HG02623 (cell line): ENCODE measurements around the gene GAS2L1.
A peak's percentile ranks its signal among the peaks of the same experiment; 100 is the strongest.

Source experiments
- ATAC-seq: cut with Tn5 transposase; IDR thresholded peaks from one replicate; pipeline ENCODE4 v1.9.1; 2021; ENCODE audit warnings: moderate library complexity; ENCODE audit not compliant: unreplicated experiment

The GAS2L1 gene

DNA sequence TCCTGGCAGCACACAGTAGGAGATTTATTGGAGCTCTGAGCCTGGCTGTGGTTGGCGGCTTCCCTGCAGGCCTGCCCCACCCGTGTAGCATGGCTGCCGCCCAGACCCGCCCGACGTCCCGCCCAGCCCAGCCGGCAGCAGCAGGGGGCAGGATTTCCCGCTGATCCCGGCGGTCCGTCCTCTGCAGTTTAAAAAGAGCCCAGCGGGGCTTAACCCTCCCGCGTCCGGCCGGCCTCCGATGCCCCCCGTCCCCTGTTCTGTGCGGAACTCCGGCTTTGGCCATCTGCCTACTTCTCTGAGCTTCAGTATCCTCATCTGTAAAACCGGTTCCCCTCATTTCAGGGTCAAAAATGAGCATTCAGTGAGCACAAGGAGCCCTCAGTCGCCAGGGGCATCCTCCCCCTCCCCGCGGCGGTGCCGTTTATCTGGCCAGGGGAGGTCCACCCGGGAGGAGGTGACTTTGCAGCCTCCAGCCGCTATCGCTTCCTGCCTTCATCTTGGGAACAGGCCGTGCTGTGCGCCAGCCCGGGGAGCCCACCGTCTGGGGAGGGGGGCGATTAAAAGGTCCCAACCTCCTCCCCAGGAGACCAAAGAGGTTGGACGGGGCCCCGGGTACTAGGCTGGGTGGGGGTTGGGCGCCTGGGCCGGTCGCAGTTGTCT lies at the start of gene GAS2L1:
GAS2L1 (plus strand) TSS at position 476 of the 660 bp plus-strand sequence. CDS start 1,456 bp downstream, outside the sequence.
- ATAC-seq = no peak

DNA sequence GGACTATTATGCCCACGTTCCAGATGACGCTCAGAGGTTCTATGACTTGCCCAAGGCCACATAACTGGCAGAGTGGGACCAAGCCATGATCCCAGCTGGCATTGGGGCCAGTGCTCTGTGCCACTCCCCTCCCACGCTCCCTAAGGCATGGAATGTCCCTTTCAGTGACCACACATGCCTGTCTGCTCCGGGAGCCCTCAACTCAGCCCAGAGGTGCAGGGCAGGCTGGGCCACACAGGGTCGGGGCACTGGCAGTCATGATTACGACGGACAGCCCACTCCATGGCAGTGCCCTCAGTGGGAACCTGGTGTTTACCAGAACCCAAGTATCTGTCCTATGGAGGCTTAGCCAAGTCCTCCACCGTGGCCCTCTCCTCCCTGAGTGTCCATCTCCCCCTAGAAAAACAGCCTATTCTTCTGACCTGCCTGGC lies 48.7 kb upstream of the GAS2L1 start:
- ATAC-seq = no peak

DNA sequence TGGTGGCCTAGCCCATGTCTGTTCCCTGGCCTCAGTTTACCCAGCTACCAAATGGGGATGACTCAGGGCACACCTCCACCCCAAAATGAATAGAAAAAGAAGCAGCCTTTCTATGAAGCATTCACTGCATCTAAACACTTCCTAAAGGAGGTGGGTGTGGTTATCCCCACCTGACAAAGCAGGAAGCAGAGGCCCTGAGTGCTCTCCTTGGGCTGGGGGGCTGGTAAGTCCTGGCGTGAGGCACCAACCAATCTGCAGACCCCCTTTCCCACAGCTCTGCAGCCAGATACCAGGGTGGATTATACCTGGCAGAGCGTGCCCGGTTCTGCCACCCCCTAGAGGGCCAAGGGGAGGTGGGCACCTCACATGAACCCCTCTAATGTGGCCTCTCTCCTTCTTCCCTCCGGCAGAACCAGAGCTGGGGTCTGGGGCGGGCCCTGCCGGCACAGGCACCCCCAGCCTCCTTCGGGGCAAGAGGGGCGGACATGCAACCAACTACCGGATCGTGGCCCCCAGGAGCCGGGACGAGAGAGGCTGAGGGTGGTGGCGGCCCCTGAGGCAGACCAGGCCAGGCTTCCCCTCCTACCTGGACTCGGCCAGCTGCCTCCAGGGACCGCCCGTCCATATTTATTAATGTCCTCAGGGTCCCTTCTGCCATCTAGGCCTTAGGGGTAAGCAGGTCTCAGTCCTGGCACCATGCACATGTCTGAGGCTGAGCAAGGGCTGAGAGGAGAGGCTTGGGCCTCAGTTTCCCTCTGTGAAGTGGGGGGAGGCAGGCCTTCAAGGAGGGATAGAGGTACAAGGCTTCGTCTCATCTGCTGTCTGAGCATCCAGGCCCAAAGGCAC lies 47.8 kb upstream of the GAS2L1 start:
- no peak for ATAC-seq

DNA sequence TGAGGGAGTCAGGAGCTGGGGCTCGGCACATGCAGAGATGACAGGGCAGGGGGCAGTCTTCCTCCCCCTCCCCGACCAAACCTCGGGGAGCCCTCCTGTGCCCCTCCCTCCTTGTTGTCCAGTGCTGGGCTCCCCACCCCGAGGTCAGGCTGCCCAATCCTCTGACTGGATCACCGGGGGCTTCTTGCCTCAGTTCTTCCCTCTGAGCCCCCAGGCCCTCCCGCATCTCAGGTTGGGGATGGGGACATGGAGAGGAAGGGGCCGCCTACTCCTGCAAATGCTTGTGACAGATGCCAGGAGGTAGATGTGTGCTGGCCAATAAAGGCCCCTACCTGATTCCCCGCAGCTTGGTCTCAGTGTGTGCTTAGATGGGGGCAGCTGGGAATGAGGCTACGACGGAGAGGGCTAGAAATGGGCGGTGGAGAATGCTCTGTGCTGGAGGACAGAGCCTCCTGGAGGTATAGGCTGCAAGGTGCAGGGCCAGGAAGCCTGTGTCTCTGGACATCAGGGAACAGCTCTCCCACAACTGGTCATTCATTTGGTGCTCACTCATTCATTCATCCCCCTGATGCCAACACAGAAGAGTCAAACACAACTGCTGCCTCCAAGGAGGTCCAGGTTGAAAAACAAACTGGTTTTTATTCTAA lies 47.1 kb upstream of the GAS2L1 start:
- ATAC-seq = no peak

DNA sequence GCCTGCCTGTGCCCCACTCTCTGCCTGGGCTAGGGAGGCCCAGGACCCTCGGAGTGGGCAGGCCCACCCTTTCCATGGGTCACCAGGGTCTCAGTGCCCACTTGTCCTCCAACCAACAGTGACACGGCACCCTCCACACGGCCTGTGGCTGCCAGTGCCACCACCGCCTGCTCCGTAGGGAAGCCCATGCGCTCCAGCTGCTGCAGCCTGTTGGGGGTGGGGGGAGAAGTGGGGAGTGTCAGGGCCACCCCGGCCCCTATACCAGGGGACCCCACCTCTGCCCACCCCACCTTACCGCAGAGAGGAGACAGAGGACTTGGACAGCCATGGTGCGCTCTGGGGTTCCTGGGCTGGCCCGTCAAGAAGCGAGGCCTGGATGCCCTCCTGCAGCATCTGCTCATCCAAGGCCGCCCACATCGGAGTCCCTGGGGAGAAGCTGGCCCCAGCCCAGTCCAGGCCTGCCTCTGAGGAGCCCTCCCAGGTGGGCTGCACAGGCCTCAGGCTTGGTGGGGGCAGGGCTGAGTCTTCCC lies 46.4 kb upstream of the GAS2L1 start:
- ATAC-seq = no peak

DNA sequence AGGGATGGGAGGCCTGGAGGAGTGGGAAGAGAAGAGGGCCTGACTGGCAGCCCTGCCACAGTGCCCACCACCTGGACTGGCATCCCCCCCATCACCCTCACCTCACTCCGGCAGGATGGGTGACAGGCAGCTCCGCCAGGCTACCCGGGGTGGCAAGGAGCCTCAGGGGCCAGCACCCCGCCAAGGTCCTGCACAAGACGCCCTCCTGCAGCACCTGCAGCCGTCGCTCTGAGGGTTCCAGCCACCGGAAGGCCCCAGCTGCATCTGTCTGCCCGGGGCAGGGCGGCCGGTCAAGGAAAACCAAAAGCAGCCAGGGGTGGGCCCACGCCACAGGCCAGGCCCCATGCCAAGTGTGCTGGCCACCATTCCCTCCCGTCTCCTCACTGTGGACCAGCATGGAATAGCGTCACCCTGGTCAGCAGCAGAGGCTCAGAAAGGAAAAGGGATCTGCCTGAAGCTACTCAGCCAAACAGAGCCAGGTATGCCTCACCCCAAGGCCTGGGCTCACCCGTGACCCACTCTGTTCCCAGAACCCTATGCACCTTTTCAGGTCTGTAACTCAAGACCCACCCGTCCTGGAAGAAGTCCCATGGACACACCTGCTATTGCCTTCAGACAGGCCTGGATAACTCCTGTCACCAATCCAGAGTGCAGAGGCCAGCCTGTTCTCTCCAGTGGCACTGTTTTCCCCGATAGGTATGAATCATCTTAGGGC lies 45.7 kb upstream of the GAS2L1 start:
- no peak for ATAC-seq

DNA sequence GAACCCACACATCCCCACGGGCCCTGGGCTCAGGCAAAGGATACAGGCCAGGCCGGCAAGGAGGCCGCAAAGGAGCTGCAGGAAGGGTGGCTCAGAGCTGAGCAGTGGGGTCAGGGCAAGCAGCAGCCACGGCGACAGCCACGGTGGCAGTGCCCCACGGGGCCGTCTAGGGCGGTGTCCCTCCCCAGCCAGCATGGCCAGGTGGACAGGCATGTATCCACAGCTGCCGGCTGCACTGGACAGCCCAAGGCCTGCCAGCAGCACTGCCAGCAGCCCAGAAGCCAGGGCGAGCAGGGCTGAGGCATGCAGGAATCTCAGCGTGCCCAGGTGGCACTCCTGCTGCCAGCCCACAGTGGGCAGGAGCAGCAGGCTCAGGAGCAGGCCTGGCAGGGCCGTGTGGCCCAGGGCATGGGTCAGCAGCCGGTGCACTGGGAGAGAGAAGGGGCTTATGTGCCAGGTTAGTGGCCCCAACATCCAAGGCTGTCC lies 42.6 kb upstream of the GAS2L1 start:
- ATAC-seq = no peak

DNA sequence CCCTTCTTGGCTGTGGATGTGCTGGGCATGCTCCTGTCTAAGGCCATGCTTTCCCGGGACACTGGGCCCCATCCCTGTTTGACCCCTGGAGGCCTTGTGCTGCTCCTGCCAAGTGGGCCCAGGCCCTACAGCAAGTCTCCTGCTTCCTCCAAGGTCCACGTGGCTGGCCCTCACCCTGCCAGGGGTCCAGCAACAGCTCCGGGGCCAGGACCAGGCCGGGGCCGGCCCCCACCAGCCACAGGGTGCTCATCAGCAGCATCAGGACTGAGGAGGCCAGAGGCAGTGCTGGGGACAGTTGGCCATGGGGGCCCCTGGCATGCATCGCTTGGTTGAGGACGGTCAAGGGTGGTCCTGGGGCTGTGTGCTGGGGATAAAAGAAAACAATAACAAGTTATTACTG lies 41.1 kb upstream of the GAS2L1 start:
- ATAC-seq = no peak

DNA sequence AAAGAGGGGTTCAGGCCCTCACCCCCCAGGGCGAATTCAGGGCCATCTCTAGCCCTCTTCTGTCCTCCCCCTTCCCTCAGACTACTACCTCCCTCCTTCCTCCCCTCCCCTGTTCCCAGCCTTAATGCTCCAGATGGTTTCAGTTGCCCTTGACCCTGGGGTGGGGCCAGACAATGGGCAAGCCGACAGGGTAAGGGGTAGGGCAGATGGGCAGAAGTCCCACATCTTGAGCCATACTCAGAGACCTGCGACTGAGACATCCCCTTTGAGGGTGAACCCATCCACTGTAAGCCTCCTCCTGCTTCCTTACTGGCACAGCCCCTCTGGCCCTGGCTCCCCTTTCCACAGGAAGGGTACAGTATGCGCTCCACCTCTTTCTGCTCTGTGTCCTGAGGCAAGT lies 40.5 kb upstream of the GAS2L1 start:
- no peak for ATAC-seq

DNA sequence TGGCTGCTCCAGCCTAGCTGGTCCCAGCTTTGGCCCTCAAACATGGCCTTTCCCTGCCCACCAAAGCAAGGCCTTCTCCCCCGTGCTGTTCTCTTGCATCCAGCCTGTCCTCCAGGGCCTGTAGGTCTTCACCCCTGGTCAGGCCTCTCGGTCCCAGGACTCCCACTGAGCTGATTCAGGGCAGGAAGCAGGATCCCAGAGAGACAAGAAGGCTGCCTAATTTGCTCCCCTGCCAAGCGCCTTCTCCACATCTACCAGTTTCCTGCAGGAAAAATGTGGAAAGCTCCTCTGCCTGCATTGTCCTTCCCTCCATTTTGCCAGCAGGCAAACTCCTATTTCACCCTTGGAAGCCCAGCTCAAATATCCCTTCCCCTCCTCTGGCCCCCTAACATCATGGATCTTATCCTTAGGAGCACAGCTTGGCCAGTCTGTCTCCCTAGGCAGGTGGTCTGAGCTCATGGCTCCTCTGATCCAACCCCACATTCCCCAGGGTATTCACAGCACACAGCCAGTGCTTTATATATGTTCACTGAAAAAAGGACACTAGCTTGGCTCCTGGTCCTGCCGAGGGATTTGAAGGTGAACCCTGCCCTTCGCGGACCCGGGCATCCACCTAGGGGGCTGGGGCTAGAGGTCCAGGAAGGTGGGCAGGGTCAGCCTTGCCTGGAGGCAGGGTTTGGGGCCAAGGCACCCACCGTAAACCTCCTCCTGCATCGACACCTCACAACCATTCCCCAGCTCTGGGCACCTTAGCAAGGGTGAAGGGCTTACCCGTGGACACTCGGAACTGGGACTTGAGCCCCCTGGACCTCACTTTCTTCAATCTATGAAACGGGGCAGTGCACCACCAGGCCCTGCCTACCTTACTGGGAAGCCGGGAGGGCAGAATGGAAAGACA lies 39.6 kb upstream of the GAS2L1 start:
- ATAC-seq = no peak

DNA sequence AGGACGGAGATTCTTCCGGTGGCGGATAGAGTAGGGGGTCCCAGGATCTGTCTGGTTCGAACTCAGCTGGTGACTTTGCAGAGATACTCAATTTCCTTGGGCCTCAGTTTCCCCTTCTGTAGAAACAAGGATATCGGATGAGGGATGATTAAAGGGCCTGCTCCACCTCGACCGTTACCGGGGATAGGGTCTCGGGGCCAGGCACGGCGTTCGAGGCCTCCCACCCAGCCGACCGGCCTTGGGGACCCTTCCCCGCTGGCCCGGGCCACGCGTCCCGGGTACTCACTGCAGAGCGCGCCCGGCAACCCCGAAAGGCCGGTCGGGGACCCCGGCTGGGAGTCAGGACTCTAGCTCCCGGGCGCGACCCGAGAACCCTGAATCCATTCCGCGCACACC lies 39.0 kb upstream of the GAS2L1 start:
- ATAC-seq = no peak

DNA sequence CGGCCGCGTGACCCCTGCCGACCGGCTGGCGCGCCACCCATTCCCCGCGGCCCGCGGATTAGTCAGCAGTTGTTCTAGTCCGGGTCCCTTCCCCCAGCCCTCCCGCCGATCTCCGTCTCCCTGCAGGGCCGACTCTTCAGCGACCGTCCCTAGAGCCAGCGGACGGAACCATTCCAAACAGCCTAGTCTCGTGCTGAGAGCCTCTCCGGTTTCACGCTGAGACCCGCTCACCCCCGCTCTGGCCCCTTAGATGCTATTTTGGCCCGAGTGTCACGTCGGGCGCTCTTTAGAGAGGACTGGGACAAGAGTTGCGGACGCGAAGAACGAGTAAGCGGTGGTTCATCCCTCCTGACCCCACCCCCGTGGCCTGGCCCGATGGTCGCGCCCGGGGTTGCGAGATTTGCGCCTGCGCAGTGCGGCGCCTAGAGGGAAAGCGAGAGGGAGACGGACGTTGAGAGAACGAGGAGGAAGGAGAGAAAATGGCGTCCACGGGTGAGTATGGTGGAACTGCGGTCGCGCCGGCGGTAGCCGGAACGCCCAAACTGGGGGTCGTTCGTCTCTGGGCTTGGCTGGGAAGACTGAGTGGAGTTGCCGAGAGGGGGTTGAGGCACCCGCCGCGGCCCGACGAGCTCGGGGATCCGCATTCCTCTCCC lies 38.5 kb upstream of the GAS2L1 start, which contains the start of the genes EWSR1 and RHBDD3:
EWSR1 (plus strand) TSS at position 411 of the 653 bp plus-strand sequence; CDS start at position 480, 69 bp downstream.
RHBDD3 (minus strand) TSS at position 124 of the 653 bp plus-strand sequence. CDS start 2,355 bp downstream, outside the sequence.
- peak; percentile 81 for ATAC-seq

DNA sequence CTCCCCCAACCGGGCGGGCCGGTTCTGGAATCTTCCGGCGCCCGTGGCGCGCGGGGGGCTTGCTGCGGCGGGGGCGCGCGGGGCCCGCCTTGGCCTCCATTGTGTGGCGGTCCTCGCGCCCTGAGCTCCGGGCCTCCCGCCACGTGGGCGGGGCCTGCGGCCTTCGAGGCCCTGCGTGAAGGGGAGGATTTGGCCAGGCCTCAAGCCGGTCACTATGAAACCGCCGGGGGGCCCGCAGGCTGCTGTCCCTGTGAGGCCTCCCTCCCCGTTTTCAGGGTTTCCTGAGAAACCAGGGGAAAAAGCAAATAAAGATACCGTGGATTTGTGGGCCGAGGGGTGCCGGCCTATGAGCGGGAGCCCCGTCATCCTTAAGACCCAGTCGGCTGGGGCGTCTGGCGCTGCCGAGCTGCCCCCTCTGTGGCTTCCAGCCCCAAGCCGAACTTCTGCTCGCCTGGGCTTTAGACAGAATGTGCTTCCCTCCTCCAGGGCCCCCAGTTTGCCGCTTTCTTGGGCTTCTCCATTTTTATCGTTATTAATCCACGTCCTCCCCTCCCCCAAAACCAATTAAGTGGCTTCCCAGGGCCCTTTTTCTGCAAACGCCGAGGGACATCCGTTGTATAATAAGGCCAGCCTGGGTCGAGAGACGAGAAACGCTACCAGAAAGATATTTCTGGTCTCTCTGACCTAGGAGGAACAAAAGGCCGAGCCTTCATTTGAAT lies 37.8 kb upstream of the GAS2L1 start:
- peak; percentile 9 for ATAC-seq

DNA sequence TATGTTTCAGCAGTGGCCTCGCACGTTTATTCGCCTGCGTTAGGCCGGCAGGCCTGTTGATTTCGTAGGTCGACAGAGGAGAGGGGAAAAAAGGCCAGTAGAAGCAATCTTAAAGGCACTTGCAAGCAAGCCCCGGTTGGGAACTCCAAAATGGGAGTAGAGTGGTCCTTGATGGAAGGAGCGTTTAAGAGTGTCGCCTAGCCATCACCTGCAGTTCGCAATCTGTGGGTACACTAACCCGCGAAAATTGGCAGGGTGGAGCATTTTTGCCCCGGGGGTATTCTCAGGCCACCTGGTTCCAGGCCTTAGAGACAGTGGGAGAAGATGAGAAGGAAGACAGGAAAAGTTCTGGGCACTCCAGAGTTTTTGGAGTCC lies 37.2 kb upstream of the GAS2L1 start:
- no peak for ATAC-seq

DNA sequence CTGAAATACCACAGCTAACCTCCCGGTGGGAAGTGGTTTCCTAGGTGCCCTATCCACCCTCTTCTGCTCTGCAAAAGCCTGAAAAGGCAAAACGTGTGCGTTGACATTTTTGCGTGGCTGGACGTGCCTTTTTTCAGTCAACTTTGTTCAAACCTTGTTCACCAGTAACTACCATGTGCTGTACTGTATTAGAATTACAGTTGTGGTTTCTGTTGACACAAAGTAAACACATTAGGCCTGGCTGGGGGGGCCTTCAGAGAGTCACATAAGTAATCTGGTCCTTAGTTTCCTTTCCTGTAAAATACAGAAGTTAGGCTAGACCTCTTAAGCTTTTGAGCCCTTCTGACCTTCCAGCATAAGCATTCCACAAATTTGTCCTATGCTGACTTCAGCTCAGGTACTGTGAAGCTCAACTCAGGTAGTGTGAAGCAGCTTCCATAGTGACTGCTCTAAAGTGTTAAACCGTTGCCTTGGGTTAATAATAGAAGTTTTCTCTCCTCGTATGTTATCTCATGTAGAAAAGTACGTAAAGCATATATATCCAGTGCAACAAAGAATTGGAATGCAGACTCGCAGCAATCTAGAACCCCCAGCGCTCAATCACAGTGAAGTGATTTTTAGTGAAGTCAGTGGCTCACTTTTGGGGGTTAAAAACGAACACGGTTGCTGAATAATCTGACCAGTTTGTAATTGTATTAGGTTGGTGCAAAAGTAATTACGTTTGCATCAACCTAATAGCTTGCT lies 36.5 kb upstream of the GAS2L1 start:
- ATAC-seq = no peak

DNA sequence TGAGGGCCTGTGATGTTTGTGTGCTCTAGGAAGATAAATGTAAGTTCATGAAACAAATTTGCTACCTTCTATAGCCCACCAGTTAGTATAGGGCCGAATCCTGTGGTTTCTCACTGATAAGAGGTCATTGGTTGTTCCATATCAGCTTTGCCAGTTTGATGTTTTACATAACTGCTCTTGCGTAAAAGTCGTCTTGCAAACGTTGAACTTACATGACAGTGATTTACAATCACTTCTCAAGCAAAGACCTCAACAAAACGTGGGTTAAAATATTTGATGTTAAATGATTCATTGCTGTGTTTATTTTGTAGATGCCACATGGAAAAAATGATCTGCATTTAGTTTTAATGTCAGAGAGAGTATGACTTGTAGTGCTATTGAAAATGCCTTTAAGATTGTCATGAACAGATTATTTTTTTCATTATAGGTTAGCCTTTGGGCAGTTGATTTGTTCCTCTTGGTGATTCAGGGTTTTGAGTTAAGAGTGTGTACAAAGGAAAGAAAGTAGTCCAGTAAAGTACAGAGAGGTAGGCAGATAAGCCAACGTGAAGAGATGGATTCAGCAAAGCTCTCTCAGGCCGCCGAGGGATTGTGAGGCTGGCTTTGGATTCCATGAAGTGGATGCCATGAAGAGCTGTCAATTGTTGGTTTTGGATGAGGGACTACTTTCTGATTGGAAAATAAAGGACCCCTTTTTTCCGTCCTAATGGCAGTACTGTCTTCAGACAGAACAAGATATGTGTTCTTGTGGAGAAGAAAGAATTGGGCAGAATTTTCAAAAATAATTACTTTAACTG lies 35.8 kb upstream of the GAS2L1 start:
- no peak for ATAC-seq

DNA sequence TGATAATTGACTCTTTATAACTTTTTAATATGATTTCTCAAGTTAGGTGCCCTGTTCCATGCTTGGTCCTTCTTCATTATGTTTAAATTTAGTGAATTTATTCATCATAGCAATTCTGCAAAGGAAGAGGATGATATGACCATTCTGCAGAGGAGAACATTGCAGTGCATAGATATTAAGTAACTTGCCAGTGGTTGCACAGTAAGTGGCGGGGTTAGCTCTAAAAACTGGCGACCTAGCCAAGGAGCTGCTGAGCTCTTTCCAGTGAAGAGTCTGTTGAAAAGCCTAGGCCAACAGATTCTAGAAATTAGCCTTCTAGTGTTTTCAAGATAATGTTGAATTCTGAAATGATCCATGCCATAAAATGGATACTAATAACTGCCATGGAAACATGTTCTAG lies 33.8 kb upstream of the GAS2L1 start:
- ATAC-seq = no peak
